Measurements from ENCODE around the gene ETAA1.
A peak's percentile ranks its signal among the peaks of the same experiment; 100 is the strongest.

Gene ETAA1

DNA sequence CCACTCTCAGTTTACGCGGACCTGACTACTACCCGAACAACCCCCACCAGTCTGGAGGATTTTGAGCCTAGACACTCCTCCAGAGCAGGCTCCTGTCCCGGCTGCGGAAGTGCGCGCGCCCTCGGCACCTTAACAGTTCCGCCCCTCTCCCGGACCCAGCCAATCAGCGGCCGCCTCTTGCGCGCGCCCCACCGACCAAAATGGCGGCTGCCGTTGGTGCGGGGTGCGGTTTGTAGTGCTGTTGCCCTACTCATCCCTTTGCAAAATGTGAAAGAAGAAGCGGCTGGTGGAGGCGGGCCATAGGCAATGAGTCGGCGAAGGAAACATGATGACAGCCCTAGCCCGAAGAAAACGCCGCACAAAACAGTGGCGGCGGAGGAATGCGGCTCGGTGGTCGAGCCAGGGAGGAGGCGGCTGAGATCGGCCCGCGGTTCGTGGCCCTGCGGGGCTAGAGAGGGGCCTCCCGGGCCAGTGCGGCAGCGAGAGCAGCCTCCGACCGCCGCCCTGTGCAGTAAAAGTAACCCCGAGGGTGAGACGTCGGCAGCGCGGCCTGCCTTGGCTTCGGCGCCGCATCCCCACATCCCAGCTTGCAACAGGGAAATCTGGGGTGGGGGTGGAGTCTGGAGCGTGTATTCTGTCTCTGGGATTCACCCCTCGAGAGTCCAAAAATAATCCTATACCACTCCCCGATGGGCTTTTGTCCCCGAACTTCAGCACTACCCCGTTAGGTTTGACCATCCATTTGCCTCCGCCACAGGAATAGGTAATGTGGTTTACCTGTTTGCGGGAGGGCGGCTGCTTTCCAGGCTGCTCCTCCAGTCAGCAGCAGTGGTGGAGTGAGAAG is at the start of gene ETAA1:
ETAA1 (plus strand) TSS at position 191 of the 844 bp plus-strand sequence; CDS start at position 307, 116 bp downstream.
- peak; percentile 93 for DNase-seq (ENCODE audit: low spot score)

- no peak for DNase-seq (ENCODE audit: low spot score)
Measured at GRCh38 chr2:67366832-67367412, 30.2 kb upstream of the ETAA1 start.

DNA sequence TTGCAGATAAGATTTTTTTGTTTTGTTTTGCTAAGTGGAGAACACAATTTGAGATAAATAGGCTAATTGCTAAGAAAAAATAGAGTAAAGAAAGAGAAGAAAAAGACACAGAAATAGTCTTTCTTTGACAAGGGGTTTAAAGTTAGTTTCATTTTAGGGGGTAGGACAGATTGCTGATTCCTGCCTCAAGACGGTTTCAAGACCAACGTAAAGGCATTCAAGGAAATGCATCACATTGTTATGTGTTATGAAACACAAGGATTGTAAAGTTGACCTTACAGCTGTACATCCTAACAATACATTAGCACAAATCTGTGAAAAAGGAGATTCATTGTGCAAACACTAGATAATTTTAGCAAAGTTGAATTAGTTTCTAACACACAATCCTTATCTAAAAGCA is 22.7 kb upstream of the ETAA1 start:
- no peak for DNase-seq (ENCODE audit: low spot score)

GRCh38 chr2:67374949-67375348 is 22.2 kb upstream of the ETAA1 start:
- DNase-seq (ENCODE audit: low spot score) = no peak

DNA sequence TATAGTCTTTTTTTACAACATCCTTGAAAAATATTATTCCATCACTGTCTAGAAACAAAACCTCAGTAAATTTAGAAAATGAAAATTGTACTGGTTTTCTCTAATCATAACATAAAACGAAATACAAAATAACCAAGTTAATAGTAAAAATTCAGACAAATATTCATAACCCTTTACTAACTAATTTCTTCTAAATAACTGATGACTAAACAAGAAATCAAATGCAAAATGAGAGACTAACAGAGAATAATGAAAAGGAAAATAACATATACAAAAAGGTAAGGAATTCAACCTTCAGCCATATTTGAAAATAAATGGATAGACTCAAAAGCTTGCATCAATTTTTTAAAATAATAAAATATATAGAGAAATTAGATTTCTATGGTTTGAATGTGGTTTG is 18.6 kb upstream of the ETAA1 start:
- DNase-seq (ENCODE audit: low spot score) = no peak

DNA sequence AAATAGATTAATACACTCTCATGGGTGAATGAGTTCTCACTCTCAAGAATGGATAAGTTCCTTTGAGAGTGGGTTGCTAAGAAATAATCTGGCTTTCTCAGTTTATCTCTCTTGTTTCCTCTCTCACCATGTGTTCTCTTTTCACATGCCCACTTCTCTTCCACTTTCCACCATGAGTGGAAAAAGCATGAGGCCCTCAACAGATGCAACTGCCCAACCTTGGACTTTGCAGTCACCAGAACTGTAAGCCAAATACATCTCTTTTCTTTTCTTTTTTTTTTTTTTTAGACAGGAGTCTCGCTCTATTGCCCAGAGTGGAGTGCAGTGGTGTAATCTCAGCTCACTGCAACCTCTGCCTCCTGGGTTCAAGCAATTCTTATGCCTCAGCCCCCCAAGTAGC is 18.1 kb upstream of the ETAA1 start:
- DNase-seq (ENCODE audit: low spot score) = no peak

DNA sequence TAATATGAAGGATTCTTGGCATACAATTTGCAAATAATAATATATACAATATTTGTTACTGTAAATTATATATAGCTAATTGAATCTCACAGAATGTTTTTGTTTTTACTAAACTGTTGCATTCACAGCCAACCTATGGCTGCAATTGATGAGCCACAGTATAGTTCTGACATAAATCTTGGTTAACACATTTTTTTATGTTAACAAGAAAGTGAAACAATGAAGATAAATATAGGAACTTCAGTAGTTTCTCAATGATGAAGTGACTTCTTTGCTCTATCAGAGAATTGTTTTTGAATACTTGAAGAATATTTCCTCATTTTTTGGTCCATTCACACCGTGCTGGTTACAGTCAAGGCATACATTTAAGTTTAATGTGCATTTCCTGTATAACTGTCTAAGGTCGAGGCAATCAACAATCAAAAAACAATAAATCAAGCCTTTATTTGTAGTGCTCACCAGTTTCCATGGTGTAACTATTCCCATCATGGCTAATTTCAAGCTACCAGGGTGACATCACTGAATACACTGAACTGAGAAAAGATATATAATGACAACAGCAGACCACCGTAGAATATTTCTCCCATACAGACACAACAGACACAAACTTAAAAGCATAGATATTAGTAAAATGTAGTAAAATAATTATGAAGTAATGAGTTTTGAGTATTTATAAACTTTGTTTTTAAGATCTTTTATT is 12.9 kb upstream of the ETAA1 start:
- DNase-seq (ENCODE audit: low spot score) = no peak

- DNase-seq (ENCODE audit: low spot score) = no peak
Measured at GRCh38 chr2:67388680-67389079, 8.5 kb upstream of the ETAA1 start.

DNA sequence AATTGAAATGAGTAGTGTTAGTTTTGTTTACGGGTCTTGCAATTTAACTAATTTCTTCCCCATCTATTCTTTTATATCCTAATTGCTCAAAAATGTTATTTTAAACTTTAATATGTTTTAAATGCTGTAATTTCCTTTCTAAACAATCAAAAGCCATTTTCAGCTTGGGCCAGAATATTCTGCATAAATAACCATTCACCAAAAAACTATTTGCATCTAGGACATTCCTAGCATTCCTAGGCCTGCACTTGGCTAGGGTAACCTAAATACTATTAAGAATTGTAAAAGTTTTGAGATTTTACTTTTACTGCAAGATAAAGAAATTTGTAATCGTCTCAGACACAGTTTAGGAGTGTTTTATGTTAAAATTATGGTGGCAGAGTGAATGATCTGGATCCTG is 7.8 kb upstream of the ETAA1 start:
- DNase-seq (ENCODE audit: low spot score) = no peak

DNA sequence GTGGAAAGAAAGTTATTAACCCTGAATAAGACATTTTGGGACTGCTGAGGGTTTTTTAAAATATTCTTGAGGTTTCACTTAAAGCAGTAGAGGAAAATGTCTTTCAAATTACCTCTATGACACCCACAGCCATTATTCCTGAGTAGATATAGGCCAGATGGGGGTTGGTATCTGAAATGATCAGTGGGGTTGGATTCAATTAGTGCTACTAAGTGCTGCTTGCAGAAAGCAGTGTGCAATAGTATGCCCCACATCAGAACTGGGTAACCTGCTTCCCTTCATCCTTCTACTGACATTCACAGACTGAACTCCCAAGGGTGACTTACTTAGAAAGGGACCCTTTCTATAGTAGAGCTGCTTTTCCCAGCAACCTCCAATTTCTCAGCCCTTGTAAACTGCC is 7.3 kb upstream of the ETAA1 start:
- no peak for DNase-seq (ENCODE audit: low spot score)

- no peak for DNase-seq (ENCODE audit: low spot score)
Measured at GRCh38 chr2:67393237-67393636, 3.9 kb upstream of the ETAA1 start.

DNA sequence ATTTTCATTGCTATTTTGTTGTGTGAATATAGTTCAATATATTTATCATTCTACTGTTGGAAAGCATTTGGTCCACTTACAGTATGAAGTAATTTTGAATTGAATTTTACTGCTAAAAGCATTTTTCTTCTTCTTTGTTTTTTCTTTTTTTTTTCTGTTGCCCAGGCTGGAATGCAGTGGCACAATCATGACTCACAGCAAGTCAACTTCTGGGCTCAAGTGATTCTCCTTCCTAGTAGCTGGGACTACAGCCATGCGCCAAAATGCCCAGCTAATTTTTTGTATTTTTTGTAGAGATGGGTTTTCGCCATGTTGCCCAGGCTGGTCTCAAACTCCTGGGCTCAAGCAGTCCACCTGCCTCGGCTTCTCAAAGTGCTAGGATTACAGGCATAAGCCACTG is 2.4 kb upstream of the ETAA1 start:
- no peak for DNase-seq (ENCODE audit: low spot score)

DNA sequence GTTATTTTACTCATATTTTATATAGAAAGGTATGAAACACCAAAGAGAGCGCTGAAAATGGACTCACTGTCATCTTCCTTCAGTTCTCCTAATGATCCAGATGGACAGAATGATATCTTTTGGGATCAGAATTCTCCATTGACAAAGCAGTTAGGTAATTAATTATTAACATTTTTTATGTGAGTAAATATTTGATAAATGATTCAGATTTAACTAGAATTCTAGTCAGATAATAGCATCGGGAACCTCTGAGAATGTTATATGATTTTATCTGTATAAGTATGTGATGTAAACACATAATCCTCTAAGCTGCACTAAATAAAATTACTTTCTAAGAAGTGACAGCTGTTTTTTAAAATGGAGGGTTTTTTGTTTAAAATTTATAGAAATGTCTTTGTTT is 2.0 kb downstream of the ETAA1 start:
- no peak for DNase-seq (ENCODE audit: low spot score)

- no peak for DNase-seq (ENCODE audit: low spot score)
Measured at GRCh38 chr2:67399831-67400489, 2.8 kb downstream of the ETAA1 start.

- no peak for DNase-seq (ENCODE audit: low spot score)
Measured at GRCh38 chr2:67400560-67401485, 3.7 kb downstream of the ETAA1 start.

DNA sequence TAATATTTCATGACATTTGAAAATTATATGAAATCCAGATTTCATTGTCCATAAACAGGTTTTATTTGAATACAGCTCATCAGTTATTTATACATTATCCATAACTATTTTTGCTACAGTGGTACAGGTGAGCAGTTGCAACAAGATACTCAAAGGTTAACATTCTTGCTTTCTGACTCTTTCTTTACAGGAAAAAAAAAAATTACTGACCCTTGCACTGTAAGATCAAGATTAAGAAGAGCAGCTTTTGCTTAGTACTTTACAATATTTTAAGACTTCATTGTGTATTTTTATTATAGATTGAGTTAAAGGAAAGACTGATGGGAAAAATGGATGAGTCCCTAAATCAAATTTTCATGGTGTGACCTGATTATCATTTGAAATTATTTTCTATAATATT is 11.2 kb downstream of the ETAA1 start:
- no peak for DNase-seq (ENCODE audit: low spot score)

GRCh38 chr2:67412424-67412823 is 15.3 kb downstream of the ETAA1 start:
- DNase-seq (ENCODE audit: low spot score) = no peak

GRCh38 chr2:67414867-67415266 is 17.7 kb downstream of the ETAA1 start:
- DNase-seq (ENCODE audit: low spot score) = no peak

DNA sequence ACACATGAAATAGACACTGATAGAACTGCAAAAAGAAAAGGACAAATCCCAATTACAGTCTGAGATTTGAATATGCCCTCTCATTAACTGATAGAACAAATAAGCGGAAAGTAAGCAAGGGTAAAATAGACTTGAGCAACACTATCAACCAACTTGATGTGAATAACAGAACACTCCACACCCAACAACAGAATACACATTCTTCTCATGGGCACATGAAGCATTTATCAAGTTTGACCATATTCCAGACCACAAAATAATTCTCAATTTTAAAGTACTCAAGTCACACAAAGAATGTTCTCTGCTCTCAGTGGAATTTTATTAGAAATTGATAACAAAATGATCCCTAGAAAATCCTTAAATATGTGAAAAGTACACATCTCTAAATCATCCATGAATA is 19.0 kb downstream of the ETAA1 start:
- no peak for DNase-seq (ENCODE audit: low spot score)

GRCh38 chr2:67423489-67423888 is 26.4 kb downstream of the ETAA1 start:
- no peak for DNase-seq (ENCODE audit: low spot score)

DNA sequence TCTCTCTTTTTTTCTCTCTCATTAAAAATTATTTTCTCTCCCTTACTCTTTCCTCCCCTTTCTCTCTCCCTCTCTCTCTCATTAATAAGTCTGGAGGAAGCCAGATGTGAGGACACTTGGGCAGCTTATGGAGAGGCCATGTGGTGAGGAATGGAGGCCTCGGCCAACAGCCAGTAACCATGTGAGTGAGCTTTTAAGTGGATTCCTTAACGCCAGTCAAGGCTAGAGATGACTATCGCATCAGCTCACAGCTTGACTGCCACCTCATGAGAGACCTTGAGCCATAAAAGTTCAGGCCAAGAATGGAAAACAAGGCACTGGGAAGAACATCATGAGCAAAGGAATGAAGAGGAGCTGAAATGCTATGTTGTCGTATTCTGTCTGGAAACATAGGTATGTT is 39.1 kb downstream of the ETAA1 start:
- DNase-seq (ENCODE audit: low spot score) = no peak

- no peak for DNase-seq (ENCODE audit: low spot score)
Measured at GRCh38 chr2:67437114-67437513, 40.0 kb downstream of the ETAA1 start.

All from NAMALWA (cell line).